Stimulated activated CD8-positive, alpha-beta memory T cell treated with anti-CD3 and anti-CD28 coated beads, Interleukin-12 subunit alpha, Interleukin-12 subunit beta, amount 100 ng/mL, for 4 hours (primary cell): ENCODE data around the gene SERPINB7.
A peak's percentile ranks its signal among the peaks of the same experiment; 100 is the strongest.

Experiments used
- DNase-seq: peaks from one replicate; pipeline ENCODE4 v3.0.0-alpha.2; 2020; ENCODE audit warnings: low read depth

Gene SERPINB7

DNA sequence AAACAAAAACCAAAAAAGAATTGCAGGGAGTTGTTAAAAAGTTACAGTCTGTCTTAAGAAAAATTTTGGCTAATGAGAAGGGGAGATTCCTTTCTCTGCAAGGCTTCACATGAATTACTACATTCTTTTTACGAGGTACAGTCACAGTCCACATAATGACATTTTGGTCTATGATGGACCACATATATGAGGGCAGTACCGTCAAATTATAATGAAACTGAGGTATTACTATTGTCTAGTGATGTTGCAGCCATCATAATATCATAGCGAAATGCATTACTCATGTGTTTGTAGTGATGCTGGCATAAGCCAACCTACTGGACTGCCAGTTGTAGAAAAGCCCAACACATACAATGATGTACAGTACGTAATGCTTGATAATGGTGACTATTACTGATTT is 12.5 kb downstream of the SERPINB7 start:
- DNase-seq, result no peak

DNA sequence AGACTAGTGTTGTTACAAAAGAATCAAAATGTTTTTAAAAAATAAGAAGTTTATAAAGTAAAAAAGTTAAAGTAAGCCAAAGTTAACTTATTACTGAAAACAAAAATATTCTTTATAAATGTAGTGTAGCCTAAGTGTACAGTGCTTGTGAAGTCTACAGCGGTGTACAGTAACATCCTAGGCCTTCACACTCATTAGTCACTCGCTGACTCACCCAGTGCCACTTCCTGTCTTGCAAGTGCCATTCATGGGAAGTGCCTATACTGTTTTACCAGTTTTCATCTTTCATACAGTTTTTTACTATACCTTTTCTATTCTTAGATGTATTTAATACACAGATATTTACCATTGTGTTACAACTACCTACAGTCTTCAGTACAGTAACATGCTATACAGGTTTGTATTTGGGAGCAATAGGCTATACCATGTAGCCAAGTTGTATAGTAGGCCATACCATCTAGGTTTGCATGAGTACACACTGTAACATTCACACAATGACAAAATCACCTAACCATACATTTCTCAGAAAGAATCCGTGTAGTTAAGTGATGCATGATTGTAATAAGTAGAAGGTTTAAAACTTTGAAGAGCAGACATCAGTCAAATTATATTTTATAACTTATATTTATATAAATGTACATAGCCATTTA is 13.4 kb downstream of the SERPINB7 start:
- DNase-seq, result peak; percentile 21

GRCh38 chr18:63789327-63789726 is 14.1 kb downstream of the SERPINB7 start:
- no peak for DNase-seq

DNA sequence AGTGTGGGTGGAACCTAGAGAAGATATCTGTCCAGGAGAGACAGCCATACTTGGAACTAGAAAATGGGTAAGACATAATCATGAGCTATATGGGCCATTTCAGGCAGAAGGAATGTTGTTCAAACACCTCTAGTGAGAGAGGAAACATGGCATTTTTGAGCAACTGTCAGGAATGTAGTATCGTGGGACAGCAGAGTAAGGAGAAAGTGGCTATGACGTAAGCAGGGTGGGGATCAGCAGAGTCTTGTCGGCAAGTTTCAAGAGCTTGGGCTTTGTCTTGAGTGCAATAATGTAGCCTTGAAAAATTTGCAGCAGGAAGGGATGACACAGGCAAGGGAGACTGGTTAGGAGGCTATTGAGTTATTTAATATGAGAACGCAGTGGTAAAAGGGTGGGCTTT is 20.4 kb downstream of the SERPINB7 start:
- no peak for DNase-seq

DNA sequence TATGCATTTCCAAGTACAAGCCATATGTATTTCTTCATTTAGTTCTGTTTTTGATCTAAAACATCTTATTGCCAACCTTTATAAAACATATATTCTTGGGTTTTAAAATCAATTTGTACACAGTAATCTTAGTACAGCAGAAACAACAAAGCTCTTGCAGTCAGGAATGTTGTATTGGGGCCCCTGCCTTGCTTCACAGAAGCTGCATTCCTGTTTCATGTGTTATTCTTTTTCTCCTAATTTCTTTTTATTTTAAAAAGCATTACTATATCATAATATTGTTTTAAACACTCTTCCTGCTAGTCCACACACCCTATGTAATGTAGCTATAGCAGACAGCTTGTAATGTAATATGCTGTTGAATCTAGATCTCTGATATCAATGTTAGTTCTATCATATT is 24.0 kb downstream of the SERPINB7 start:
- DNase-seq, result no peak

DNA sequence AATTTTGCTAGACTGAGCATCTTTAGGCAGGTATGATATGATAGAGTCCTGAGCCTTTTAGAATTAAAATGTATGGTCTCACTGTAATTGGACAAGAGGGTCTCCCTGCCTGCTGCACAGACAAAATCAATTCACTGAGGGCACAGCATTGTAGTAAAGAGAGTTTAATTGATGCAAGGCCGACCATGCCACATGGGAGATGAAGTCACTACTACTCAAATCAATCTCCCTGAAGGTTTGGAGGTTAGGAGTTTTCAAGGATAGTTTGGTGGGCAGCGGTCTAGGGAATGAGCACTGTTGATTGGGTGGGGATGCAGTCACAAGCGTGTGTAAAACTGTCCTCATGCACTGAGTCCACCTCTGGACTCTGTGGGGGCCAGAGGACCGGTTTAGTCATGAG is 26.1 kb downstream of the SERPINB7 start:
- DNase-seq, result no peak

DNA sequence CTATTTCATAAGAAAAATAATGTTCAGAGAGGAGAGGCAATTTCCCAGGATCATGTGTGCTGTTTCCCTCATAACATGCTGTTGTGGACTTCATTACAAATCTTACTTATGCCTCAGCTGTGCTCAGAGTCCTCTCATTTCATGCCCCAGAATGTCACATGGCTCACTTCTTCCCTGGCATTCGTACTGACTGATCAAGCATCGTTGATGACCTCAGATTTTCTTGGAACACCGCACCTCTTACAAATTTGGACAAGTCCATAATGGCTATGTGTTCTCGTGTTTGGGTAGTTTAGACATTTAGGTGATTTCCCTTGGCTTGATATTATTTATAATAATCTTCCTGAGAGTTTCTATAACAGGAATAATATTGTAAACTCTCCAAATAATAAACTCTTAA is 32.9 kb downstream of the SERPINB7 start:
- DNase-seq, result no peak

- no peak for DNase-seq
These were observed 42.3 kb downstream of the SERPINB7 start for GRCh38 chr18:63817441-63818051.

DNA sequence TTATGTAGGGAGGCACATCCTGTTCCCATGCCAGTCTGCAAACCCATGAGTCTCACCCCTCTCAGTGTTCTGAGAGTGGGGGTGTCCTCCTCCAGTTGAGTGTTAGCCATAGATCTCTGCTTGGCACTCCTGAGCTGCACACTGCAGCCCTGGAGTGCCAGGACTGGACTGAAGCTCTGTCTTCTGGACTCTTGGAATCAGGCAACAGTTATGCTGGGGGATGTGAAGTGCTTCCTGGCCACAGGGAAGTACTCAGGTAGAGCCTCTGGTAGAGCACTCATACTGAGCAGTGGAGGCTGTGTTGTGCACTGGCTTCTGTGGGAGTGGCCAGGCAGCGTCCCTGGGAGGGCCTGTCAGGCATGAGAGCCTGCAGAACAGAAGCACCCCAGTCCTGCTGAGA is 43.0 kb downstream of the SERPINB7 start:
- DNase-seq, result no peak

GRCh38 chr18:63819786-63820185 is 44.6 kb downstream of the SERPINB7 start:
- no peak for DNase-seq

GRCh38 chr18:63820694-63821093 is 45.5 kb downstream of the SERPINB7 start:
- no peak for DNase-seq

- DNase-seq, result no peak
These were observed 48.5 kb downstream of the SERPINB7 start for GRCh38 chr18:63823516-63824219.

GRCh38 chr18:63824220-63824525 is 49.0 kb downstream of the SERPINB7 start:
- DNase-seq, result no peak

GRCh38 chr18:63828120-63828519 is 52.9 kb downstream of the SERPINB7 start:
- no peak for DNase-seq

GRCh38 chr18:63828656-63829055 is 53.4 kb downstream of the SERPINB7 start:
- DNase-seq, result no peak

- DNase-seq, result no peak
These were observed 54.7 kb downstream of the SERPINB7 start for GRCh38 chr18:63829886-63830285.

DNA sequence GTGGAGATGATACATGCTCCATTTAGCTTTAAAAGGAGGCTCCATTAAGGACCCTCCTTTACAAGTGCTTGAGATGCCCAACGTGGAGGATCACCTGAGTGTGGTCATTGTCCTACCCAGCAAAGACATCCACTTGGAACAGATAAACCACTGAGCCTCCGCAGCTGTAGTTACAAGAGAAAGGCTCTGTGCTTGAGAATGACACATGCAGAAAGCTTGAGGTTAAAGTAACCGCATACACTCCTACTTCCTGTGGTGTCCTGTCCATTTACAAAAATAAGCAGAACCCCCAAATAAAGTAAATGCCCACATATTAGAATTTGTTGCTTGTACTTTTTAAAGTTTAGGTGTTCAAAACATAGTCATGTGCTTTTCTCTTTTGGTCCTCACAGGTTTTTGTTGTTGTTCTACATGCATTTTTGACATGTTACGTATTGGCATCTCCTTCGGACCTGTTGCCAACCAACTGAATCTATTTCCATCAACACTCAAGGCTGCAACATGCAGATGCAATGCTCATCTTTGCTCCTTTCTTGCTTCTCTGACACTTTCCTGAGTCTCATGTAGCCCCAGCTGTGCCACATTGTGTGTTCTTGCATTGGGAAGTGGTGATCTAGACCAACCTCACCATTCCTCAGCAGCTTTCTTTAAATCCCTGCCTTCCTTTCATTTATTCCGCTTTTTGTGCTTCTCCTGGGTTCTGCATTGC is 56.0 kb downstream of the SERPINB7 start:
- no peak for DNase-seq

- no peak for DNase-seq
These were observed 57.3 kb downstream of the SERPINB7 start for GRCh38 chr18:63832470-63832869.

DNA sequence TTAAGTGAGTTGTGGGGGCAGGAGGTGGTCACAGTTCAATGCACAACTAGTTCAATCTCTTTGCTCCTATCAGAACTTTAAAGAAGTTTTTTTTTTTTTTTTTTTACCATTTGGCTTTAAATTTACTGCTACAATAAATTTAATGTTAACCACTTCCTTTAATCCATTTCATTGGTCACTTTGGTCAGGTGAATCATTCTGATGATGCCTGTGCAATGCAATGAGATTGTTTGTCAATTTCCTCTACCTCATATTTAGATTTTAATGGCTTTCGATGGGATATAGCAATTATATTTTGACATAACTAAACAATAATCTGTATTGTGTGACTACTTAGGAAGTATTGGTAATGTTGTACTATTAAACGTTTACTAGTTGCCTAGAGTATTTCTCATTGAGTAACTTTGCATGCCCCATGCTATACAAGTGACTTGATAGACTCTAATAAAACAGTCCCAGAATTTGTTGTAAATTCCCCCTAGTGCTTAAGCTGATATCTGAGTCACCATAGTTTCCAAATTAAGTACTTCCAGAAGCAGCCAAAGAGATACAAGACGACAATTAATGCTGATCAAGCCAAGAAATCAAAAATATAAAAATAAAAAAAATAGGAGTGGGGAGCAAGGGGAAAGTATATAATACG is 59.4 kb downstream of the SERPINB7 start:
- DNase-seq, result no peak

GRCh38 chr18:63836456-63836855 is 61.2 kb downstream of the SERPINB7 start:
- DNase-seq, result no peak

DNA sequence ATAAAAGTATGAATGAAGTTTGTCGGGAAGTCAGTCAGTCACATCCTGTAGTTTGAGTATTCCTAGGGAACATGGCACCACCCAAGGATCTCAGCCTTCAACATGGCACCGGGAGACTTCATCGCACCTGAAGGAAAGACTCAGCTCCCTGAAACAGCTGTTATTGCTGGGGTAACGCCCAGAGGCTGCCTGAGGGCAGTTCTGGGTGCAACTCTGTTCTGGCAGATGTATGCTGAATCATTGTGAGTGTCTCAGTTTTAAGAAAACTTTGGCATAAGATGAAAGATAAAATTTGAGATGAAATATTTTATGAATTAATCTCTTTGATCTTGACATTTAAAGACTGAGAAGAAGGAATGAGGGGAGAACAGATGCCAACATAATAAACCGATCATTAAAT is 62.4 kb downstream of the SERPINB7 start:
- no peak for DNase-seq

GRCh38 chr18:63843008-63843407 is 67.8 kb downstream of the SERPINB7 start:
- DNase-seq, result no peak

DNA sequence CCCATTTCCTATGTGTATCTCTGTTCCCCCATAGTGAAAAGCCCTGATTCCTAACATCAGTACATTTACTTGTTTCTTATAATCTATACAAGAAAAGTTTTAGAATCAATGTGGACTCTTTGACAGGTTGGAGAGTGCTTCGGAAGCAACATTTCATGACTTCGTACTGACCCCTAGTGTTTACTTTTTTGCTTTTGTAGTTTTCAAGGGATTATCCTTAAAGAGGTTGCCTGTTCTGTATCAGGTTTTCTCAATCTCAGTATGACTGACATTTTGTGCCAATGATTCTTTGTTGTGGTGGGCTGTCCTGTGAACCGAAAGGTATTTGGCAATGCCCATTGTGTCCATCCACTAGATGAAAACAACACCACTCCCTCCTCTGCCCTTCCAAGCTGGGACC is 69.0 kb downstream of the SERPINB7 start:
- DNase-seq, result no peak
